Activated naive CD4-positive, alpha-beta T cell treated with anti-CD3 and anti-CD28 coated beads, Interleukin-2, amount 10 ng/mL, durations not matched to agents 7 days and 5 days (primary cell): ENCODE data around the gene SEMA3E.
"Not testable (repeated sequence)": the region's sequence is repeated elsewhere in the genome, so short reads cannot be mapped to it uniquely, and the experiment has no call there.

Experiments
- CTCF ChIA-PET: fragments of 350-600 bp; sonication (Branson Sonifier 250); formaldehyde crosslinking; loops from one replicate; lab custom pipeline; 2021; ENCODE audit warnings: antibody characterized with exemption; lab: Charles Lee
- DNase-seq: peaks from one replicate; pipeline ENCODE4 v3.0.0-alpha.2; 2020
- H3K27ac Mint-ChIP-seq: one replicate; pipeline ENCODE4 v1.8.0; 2021; ENCODE audit warnings: mild to moderate bottlenecking, moderate library complexity, mixed read lengths
- H3K27me3 Mint-ChIP-seq: one replicate; pipeline ENCODE4 v1.8.0; 2021; ENCODE audit warnings: mild to moderate bottlenecking, mixed read lengths
- H3K36me3 Mint-ChIP-seq: one replicate; pipeline ENCODE4 v1.8.0; 2021; ENCODE audit warnings: mixed read lengths
- H3K4me1 Mint-ChIP-seq: one replicate; pipeline ENCODE4 v1.8.0; 2021; ENCODE audit warnings: mixed read lengths
- H3K4me3 Mint-ChIP-seq: one replicate; pipeline ENCODE4 v1.8.0; 2021; ENCODE audit warnings: mild to moderate bottlenecking, moderate library complexity, mixed read lengths
- H3K9me3 Mint-ChIP-seq: one replicate; pipeline ENCODE4 v1.8.0; 2021; ENCODE audit warnings: mixed read lengths

The SEMA3E gene

DNA sequence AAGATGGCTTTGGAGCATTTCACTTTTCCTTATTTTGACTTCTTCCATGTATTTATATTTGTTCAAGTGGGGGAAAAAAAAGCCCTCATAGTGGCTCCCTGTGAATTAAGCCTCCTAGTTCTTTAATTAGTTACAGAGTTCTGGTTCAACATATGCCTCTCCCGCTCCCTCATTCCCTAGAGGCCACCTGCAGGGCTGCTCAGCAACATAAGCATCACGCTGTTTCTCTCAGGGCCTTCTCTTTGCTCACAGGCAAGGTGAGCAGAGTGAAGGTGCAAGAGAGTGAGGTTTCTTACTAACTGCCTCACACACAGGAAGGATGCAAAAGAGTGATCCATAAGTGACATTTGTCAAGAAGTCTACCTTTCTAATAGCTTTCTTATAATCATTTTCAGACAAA is 196.7 kb downstream of the SEMA3E start:
- CTCF ChIA-PET = no interaction called here
- peaks cover 2% of the 10 kb centered on the region for H3K9me3 Mint-ChIP-seq
- H3K4me1 Mint-ChIP-seq = no peaks in the 10 kb centered on the region
- no peak overlapping the region for H3K4me3 Mint-ChIP-seq
- no peak overlapping the region for H3K27ac Mint-ChIP-seq
- H3K36me3 Mint-ChIP-seq = no peaks in the 10 kb centered on the region
- H3K27me3 Mint-ChIP-seq = no peaks in the 10 kb centered on the region
- no peak for DNase-seq

DNA sequence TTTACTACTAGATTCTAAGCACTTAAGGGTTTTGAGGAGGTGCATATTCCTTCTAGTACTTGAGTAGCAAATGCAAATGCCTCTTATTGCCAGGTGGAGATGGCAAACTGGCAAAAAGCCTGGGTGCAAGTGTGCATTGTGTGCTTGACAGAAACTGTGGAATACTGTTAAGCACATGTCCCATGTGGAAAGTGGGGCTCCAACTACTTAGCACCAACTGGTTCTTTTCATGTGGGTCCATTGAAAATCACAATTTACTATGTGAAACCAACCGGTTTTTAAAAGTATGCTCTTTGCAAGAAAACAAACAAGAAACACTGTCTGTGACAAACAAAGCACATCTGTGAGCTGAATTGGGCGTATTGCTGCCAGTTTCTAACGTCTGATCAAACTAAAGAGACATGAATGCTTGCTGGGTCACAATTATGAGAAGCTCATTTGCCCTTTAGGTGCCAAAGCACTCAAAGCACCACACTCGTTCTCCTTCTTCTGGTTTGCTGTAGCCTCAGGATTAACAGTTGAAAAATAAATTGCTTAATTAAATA is 197.4 kb downstream of the SEMA3E start:
- Mint-ChIP-seq H3K27ac (no peak overlapping the region), H3K36me3 (no peaks in the 10 kb centered on the region), H3K9me3 (peaks cover 2% of the 10 kb centered on the region), H3K4me1 (no peaks in the 10 kb centered on the region), H3K27me3 (no peaks in the 10 kb centered on the region), H3K4me3 (no peak overlapping the region)
- DNase-seq = no peak
- CTCF ChIA-PET = no interaction called here

DNA sequence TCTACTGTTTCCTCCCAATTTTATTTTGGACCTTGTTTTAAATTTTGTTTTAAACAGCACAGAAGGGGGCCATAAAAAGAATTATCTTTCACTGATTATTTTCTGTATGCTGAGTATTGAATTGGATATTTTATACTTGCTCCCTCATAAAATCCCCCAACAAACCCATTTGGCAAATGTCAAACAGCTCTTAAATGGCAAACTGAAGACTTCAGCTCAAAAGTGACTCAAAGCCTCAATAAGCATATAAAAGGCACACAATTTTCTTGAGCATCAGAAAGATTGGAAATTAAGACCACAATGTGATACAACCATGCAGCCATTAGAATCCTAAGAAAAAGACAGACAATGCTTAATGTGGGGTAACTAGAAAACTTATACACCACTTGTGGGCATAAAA is 199.2 kb downstream of the SEMA3E start:
- H3K4me1 Mint-ChIP-seq = no peaks in the 10 kb centered on the region
- no peaks in the 10 kb centered on the region for H3K36me3 Mint-ChIP-seq
- H3K27ac Mint-ChIP-seq = no peak overlapping the region
- peaks cover 2% of the 10 kb centered on the region for H3K9me3 Mint-ChIP-seq
- no peak overlapping the region for H3K4me3 Mint-ChIP-seq
- no peak for DNase-seq
- no peaks in the 10 kb centered on the region for H3K27me3 Mint-ChIP-seq
- CTCF ChIA-PET = no interaction called here

DNA sequence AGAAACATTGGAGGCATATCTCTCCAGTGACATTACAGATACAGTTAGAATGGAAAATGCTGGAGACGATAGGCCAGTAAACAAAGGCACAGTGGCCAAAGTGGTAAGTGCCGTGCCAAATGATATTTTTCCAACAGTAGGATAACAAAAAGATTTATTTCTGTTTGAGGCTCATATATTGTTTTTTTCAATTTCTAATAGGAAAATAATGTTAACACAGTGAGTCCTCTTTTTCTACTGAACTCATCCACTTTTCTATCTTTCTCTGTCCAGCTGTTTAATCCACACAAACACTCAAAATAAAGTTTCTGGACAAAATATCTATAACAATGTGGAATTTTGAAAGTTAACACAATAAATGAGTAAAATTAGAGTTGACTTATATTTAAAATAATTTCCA is 201.3 kb downstream of the SEMA3E start:
- DNase-seq = no peak
- Mint-ChIP-seq H3K4me1 (no peaks in the 10 kb centered on the region), H3K9me3 (peaks cover 2% of the 10 kb centered on the region), H3K36me3 (no peaks in the 10 kb centered on the region), H3K27ac (no peak overlapping the region), H3K4me3 (no peak overlapping the region), H3K27me3 (no peaks in the 10 kb centered on the region)
- CTCF ChIA-PET = no interaction called here

DNA sequence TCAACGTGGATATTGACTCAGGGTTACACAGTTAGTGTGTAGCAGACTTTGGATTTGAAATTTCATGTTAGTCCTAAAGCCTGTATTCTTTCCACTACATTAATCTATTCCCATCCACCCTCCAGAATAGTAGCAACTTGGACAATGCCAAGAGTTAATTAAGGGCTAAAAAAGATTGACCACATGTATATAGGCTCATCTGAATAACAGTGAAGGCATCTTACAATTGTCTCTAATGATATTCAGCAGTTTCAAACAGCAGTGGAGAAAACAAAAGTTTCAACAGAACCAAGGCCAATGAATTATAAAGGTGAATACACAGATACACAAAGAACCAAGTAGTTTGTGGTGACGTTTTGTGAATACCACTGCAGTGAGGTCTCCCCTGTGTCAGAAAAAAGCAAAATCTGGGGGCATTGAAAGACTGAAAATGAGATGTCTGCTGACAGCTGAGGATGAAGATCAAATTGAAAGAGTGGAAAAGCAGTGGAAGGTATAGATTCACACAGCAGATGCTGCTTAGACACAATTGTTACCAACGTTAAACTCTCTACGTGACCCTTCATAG is 202.8 kb downstream of the SEMA3E start:
- CTCF ChIA-PET = no interaction called here
- Mint-ChIP-seq H3K4me1 (no peaks in the 10 kb centered on the region), H3K36me3 (no peaks in the 10 kb centered on the region), H3K4me3 (no peak overlapping the region), H3K27ac (no peak overlapping the region), H3K9me3 (peaks cover 2% of the 10 kb centered on the region), H3K27me3 (no peaks in the 10 kb centered on the region)
- DNase-seq = no peak

DNA sequence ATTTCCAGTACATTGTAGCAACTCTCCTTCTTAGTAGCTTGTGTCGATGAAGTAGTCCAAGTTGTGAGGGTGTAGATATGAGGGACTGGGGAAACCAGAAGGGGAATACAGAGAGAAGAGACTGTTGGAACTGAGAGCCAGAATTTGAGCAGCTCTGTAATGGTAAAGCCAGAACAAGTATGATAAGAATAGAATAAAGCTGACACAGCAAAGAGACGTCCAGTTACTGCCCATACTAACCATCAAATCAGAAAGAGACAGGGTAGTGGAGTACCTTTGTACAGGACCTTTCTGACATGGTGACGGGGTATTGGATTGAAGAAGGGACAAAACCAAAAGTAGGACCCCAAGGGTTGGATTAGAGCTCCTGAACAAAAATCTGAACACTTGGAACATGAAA is 206.0 kb downstream of the SEMA3E start:
- Mint-ChIP-seq H3K27ac (no peak overlapping the region), H3K4me3 (no peak overlapping the region), H3K9me3 (no peaks in the 10 kb centered on the region), H3K36me3 (no peaks in the 10 kb centered on the region), H3K27me3 (no peaks in the 10 kb centered on the region), H3K4me1 (no peaks in the 10 kb centered on the region)
- CTCF ChIA-PET = no interaction called here
- DNase-seq = no peak

DNA sequence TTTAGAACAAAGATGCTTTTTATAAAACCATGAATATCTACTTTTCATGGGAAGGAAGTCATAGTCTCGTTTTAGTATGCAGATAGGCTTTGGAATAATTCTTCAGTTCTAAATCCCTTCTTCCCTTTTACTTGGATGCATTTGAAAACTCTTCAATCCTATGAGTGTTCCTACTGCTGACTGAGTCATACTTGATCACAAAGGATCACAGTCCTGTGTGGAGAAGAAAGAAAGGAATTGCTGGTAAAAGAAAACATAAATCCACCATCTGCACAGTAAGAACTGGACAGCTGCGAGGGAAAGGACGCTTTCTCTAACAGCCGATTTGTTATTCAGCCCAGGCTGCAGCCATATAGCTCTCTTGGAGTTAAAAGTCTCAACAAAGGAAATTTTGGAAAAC is 209.9 kb downstream of the SEMA3E start:
- no peak overlapping the region for H3K4me3 Mint-ChIP-seq
- DNase-seq = no peak
- no peaks in the 10 kb centered on the region for H3K4me1 Mint-ChIP-seq
- no peak overlapping the region for H3K27ac Mint-ChIP-seq
- CTCF ChIA-PET = no interaction called here
- no peaks in the 10 kb centered on the region for H3K9me3 Mint-ChIP-seq
- H3K27me3 Mint-ChIP-seq = no peaks in the 10 kb centered on the region
- H3K36me3 Mint-ChIP-seq = no peaks in the 10 kb centered on the region

DNA sequence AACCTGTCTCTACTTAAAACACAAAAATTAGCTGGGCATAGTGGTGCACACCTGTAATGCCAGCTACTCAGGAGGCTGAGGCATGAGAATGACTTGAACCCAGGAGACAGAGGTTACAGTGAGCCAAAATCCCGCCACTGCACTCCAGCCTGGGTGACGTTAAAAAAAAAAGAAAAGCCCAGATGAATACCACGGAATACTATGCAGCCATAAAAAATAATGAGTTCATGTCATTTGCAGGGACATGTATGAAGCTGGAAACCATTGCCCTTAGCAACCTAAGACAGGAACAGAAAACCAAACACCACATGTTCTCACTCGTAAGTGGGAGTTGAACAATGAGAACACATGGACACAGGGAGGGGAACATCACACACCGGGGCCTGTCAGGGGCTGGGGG is 218.7 kb downstream of the SEMA3E start:
- H3K36me3 Mint-ChIP-seq, H3K27ac Mint-ChIP-seq, H3K27me3 Mint-ChIP-seq, DNase-seq, CTCF ChIA-PET, H3K9me3 Mint-ChIP-seq, H3K4me3 Mint-ChIP-seq, H3K4me1 Mint-ChIP-seq: not testable (repeated sequence)

DNA sequence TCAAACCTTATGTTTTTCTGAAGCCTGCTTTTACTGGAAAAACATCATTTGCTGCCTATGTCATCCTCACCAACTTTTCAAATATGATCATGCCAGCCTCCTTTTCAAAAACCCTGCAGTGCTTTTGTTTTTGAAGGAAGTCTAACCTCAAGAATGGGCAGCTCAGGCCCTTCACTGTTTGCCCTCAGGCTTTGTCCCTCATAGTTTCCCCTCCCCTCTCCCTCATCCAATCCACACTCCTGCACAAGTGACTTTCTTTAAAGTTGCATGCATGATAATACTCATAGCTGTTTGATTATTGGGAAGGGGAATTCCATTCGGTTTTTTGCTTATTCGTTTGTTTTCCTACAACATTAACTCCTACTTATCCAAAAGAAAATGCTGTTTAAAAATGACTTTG is 219.4 kb downstream of the SEMA3E start:
- Mint-ChIP-seq H3K9me3 (no peaks in the 10 kb centered on the region), H3K27ac (no peak overlapping the region), H3K27me3 (no peaks in the 10 kb centered on the region), H3K4me1 (no peaks in the 10 kb centered on the region), H3K36me3 (no peaks in the 10 kb centered on the region), H3K4me3 (no peak overlapping the region)
- CTCF ChIA-PET = no interaction called here
- no peak for DNase-seq

DNA sequence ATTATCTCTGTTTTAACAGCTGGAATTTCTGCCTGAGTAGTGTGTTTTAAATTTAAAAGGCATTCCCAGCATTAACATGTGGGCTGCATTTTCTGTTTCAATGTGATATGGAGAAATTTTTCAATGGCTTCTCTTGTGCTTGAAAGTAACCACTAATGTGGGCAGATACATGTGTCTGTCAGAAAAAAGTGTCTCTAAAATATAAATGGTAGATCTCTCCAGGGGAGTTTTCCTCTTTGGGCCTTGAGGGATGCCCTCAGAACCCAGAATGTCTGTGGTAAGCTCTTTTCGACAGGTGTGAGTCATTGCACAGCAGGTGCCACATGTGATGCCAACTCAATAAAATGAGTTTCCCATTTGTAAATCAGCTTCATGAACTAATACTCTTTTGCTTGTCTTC is 221.1 kb downstream of the SEMA3E start:
- no peaks in the 10 kb centered on the region for H3K9me3 Mint-ChIP-seq
- no peak overlapping the region for H3K4me3 Mint-ChIP-seq
- no peak overlapping the region for H3K27ac Mint-ChIP-seq
- CTCF ChIA-PET = no interaction called here
- H3K4me1 Mint-ChIP-seq = no peaks in the 10 kb centered on the region
- no peaks in the 10 kb centered on the region for H3K27me3 Mint-ChIP-seq
- no peaks in the 10 kb centered on the region for H3K36me3 Mint-ChIP-seq
- no peak for DNase-seq

DNA sequence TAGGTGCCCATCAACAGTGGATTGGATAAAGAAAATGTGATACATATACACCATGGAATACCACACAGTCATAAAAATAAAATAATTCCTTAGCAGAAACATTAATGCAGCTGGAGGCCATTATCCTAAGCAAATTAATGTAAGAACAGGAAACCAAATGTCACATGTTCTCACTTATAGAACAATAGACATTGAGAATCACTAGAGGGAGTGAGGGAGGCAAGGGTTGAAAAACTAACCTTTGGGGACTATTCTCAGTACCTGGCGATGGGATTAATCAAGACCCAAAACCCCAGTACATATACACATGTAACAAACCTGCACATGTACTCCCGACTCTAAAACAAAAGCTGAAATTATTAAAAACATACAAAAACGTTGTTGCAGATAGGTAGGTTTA is 222.6 kb downstream of the SEMA3E start:
- CTCF ChIA-PET = no interaction called here
- DNase-seq = no peak
- no peaks in the 10 kb centered on the region for H3K36me3 Mint-ChIP-seq
- no peaks in the 10 kb centered on the region for H3K9me3 Mint-ChIP-seq
- H3K4me3 Mint-ChIP-seq = no peak overlapping the region
- no peak overlapping the region for H3K27ac Mint-ChIP-seq
- no peaks in the 10 kb centered on the region for H3K4me1 Mint-ChIP-seq
- H3K27me3 Mint-ChIP-seq = no peaks in the 10 kb centered on the region

DNA sequence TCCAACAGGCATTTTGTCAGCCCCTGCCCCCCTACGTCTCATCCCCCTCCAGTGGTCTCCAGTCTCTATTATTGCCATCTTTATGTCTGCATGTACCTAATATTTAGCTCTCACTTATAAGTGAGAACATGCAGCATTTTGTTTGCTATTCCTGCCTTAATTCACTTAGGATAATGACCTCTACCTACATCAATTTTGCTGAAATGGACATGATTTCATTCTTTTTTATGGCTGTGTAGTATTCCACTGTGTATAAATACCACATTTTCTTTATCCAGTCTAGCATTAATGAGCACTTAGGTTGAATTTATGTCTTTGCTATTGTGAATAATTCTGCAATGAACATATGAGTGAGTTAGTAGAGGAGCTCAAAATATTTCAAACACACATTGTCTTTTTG is 229.9 kb downstream of the SEMA3E start:
- Mint-ChIP-seq H3K36me3 (no peaks in the 10 kb centered on the region), H3K27ac (no peak overlapping the region), H3K4me3 (no peak overlapping the region), H3K9me3 (no peaks in the 10 kb centered on the region), H3K27me3 (no peaks in the 10 kb centered on the region), H3K4me1 (no peaks in the 10 kb centered on the region)
- DNase-seq = no peak
- CTCF ChIA-PET = no interaction called here

DNA sequence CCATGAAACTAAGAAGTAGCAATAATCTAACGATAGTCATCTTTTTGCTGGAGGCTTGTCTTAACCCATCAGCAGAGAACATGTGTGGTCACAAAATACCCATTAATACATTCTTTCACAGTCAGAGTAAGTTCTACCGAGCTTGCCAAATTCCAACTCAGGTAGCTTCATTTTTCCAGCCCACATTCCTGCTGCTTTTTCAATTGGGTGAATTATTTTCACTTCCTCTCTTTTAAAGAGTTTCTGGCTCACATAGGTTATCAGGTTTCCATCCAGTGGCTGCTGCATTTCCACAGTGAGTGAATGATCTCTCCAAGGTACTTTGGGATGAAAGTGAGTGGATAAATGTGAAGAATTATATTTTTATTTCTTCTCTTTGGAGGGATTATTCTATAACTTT is 233.1 kb downstream of the SEMA3E start:
- Mint-ChIP-seq H3K9me3 (no peaks in the 10 kb centered on the region), H3K36me3 (no peaks in the 10 kb centered on the region), H3K27ac (no peak overlapping the region), H3K27me3 (no peaks in the 10 kb centered on the region), H3K4me1 (no peaks in the 10 kb centered on the region), H3K4me3 (no peak overlapping the region)
- no peak for DNase-seq
- CTCF ChIA-PET = no interaction called here

DNA sequence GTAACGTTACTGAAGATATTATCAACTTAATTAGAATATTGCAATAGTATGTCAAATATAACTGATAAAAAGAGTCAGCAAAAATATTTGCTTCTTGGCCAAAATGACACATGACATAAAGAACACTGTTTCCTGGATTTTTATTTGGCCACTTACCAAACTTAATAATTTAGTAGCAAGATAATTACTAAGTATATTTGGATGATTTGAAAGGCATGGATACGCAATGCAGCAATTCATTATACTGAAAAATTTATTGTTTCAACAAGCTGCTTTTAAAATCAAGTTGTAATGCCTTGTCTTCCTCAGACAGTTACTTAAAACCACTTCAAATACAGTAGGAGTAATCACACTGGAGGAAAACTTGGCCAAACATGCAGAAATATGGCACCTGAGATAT is 234.0 kb downstream of the SEMA3E start:
- Mint-ChIP-seq H3K36me3 (no peaks in the 10 kb centered on the region), H3K4me1 (no peaks in the 10 kb centered on the region), H3K27ac (no peak overlapping the region), H3K9me3 (no peaks in the 10 kb centered on the region), H3K27me3 (no peaks in the 10 kb centered on the region), H3K4me3 (no peak overlapping the region)
- CTCF ChIA-PET = no interaction called here
- no peak for DNase-seq

DNA sequence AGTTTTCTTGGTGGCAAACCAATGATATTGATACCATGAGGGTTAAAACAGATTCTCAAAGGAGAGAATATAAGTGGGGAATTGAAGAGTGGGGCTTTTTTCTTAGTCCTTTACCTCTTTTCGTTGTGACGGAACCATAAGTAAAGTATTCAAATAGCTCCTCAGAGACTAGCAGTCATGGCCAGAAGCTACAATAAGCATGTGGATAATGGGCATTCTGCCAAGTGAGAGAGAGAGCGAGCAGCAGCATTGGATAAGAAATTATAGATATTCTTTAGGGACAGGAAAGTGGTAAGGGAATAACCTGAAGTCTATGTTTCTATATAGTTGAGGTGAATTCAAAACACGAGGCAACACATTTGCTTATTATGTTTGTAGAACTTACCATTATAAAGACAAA is 235.1 kb downstream of the SEMA3E start:
- no peak overlapping the region for H3K4me3 Mint-ChIP-seq
- DNase-seq = no peak
- CTCF ChIA-PET = no interaction called here
- H3K36me3 Mint-ChIP-seq = no peaks in the 10 kb centered on the region
- no peak overlapping the region for H3K27ac Mint-ChIP-seq
- no peaks in the 10 kb centered on the region for H3K9me3 Mint-ChIP-seq
- no peaks in the 10 kb centered on the region for H3K27me3 Mint-ChIP-seq
- H3K4me1 Mint-ChIP-seq = no peaks in the 10 kb centered on the region

DNA sequence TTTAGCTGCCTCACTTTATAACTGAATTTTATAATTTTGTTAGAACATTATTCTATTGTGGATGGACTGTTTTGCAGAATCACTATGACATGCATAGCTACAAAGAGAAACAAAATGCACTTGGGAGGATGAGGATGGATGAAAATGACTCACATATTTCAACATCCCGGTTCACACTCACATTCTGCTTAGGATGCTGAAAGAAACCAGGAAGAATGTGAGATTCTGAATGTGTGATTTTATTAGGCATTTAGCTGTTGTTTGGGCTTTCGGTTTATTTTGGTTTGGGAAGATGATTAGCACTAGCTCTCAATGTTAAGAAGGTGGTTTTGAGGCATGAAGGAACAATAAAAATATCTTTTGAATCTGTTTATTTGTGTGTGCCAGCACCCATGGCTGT is 235.5 kb downstream of the SEMA3E start:
- Mint-ChIP-seq H3K4me1 (no peaks in the 10 kb centered on the region), H3K36me3 (no peaks in the 10 kb centered on the region), H3K9me3 (no peaks in the 10 kb centered on the region), H3K4me3 (no peak overlapping the region), H3K27me3 (no peaks in the 10 kb centered on the region), H3K27ac (no peak overlapping the region)
- DNase-seq = no peak
- CTCF ChIA-PET = no interaction called here
